Kidney (tissue), 14 donors: ENCODE results near the gene C1QC. TPM values are rescaled to one million over a fixed set of nuclear protein-coding genes. Genes with fewer than 3 reads are reported as not detected.

Experiments used
- DNase-seq, 5 donors: peaks; one replicate each; pipeline ENCODE4 v3.0.0-alpha.2; 2013 to 2020
- FAIRE-seq: peaks from 2 replicates; lab custom pipeline; 2012; peaks lifted over from hg19 to GRCh38; lab: Jason Lieb, UNC
- H3K27ac ChIP-seq, 2 donors: one replicate each; pipeline ENCODE4 v1.7.0; 2013; ENCODE audit warnings: low read depth in 2 of 2, low read length in 2 of 2, inconsistent platforms in 1 of 2
- H3K27me3 ChIP-seq: one replicate; pipeline ENCODE4 v1.7.1; 2013; ENCODE audit warnings: low read length, inconsistent platforms; ENCODE audit not compliant: control insufficient read depth, insufficient read depth
- H3K36me3 ChIP-seq, 3 donors: one replicate each; pipeline versions ENCODE4 v1.7.0 to v1.7.1; 2013; ENCODE audit warnings: low read length in 3 of 3, control low read depth in 1 of 3, inconsistent platforms in 1 of 3; ENCODE audit not compliant: insufficient read depth in 3 of 3, control insufficient read depth in 2 of 3
- H3K4me1 ChIP-seq, 3 donors: one replicate each; pipeline versions ENCODE4 v1.7.0 to v1.7.1; 2013; ENCODE audit warnings: low read length in 3 of 3, inconsistent platforms in 1 of 3, low read depth in 1 of 3; ENCODE audit not compliant: control insufficient read depth in 2 of 3, insufficient read depth in 2 of 3
- H3K4me3 ChIP-seq, 3 donors: one replicate each; pipeline versions ENCODE4 v1.7.0 to v1.8.1; 2013; ENCODE audit warnings: low read length in 3 of 3, control low read depth in 1 of 3, inconsistent platforms in 1 of 3
- H3K9ac ChIP-seq, 3 donors: one replicate each; pipeline versions ENCODE4 v1.7.0 to v1.7.1; 2013; ENCODE audit warnings: low read length in 3 of 3, control low read depth in 1 of 3, inconsistent platforms in 1 of 3
- H3K9me3 ChIP-seq, 3 donors: one replicate each; pipeline versions ENCODE4 v1.7.0 to v1.7.1; 2013; ENCODE audit warnings: low read length in 3 of 3, control low read depth in 1 of 3, inconsistent platforms in 1 of 3; ENCODE audit not compliant: control insufficient read depth in 2 of 3, insufficient read depth in 1 of 3
- intact Hi-C: fragments of 100-400 bp; cut with DNase I; formaldehyde crosslinking; loops from one replicate; pipeline ENCODE4 v1.11.1; 2022
- polyA plus RNA-seq: library from polyadenylated mRNA; stranded (reverse); fragments of 350-450 nt; fragmentation: Illumina TruSeq; extraction: RNeasy Lipid Tissue Mini Kit (QIAGEN cat#74804); gene quantifications from one replicate; pipeline ENCODE4 v1.2.3, GENCODE V29; 2014; ENCODE audit warnings: low read depth, low replicate concordance; ENCODE audit not compliant: insufficient read depth
- total RNA-seq: library from RNA; stranded (reverse); fragmentation: NEBNext Ultra II Directional; extraction: Animal tissue kit (Norgen Biotek cat#: 25700); gene quantifications from one replicate; pipeline ENCODE4 v1.2.1, GENCODE V29; 2021
- TF ChIP-seq, protein P1 (sequence below): IDR thresholded peaks from 3 replicates; pipeline ENCODE4 v1.5.1; 2012; ENCODE audit warnings: mild to moderate bottlenecking, moderate library complexity, borderline replicate concordance; ENCODE audit not compliant: insufficient read depth; ENCODE audit errors: extremely low read depth
- donor health status: control.
- donor health status: control.
- donor health status: control.
- donor health status: control.
- donor health status: control.
- donor health status: DM: yes; HTN: yes; CAD: no.
- donor health status: Normal renal cell carcinoma (clear cell type).

Gene C1QC
- total and polyA plus RNA-seq, 2 donors from 2014 or later = 57.4 to 287 TPM

DNA sequence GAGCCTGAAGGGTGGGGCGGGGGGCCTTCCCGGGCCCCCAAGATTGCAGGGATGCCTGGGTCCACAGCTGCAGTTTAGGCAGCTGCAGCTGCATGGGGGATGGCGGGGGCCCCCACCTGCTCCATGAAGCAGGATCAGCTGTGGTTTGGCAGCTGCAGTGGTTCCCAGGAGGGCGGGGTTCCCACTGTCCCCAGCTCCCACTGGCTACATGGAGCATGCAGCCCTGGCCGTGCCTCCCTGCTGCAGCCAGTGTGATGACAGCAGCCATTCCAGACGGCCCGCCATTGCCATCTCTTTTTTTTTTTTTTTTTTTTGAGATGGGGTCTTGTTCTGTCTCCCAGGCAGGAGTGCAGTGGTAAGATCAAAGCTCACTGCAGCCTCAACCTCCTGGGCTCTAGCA is 8.0 kb upstream of the C1QC start:
- intact Hi-C loops = no loop called here
- TF ChIP-seq, protein P1, sequence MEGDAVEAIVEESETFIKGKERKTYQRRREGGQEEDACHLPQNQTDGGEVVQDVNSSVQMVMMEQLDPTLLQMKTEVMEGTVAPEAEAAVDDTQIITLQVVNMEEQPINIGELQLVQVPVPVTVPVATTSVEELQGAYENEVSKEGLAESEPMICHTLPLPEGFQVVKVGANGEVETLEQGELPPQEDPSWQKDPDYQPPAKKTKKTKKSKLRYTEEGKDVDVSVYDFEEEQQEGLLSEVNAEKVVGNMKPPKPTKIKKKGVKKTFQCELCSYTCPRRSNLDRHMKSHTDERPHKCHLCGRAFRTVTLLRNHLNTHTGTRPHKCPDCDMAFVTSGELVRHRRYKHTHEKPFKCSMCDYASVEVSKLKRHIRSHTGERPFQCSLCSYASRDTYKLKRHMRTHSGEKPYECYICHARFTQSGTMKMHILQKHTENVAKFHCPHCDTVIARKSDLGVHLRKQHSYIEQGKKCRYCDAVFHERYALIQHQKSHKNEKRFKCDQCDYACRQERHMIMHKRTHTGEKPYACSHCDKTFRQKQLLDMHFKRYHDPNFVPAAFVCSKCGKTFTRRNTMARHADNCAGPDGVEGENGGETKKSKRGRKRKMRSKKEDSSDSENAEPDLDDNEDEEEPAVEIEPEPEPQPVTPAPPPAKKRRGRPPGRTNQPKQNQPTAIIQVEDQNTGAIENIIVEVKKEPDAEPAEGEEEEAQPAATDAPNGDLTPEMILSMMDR = no peak
- Histone ChIP-seq H3K4me3 (no peak overlapping the region), H3K36me3 (no peaks in the 10 kb centered on the region), H3K9ac (no peak overlapping the region), H3K4me1 (no peaks in the 10 kb centered on the region), H3K9me3 (no peaks in the 10 kb centered on the region), H3K27me3 (no peaks in the 10 kb centered on the region), H3K27ac (no peak overlapping the region)
- no peak for FAIRE-seq
- DNase-seq = no peak

DNA sequence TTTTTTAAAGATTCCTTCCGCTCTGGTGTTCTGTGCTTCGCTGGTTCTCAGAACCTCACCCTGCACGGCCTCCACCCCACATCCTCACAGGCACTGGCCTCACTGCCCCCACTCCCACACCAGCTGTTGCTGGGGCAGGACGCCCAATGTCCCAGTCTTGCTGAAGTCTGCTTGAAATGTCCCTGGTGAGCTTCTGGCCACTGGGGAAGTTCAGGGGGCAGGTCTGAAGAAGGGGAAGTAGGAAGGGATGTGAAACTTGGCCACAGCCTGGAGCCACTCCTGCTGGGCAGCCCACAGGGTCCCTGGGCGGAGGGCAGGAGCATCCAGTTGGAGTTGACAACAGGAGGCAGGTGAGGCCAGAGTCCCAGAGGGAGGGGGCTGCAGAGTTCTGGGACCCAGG is 7.1 kb upstream of the C1QC start, which contains the start of gene C1QA:
C1QA (plus strand) TSS at position 276 of the 400 bp plus-strand sequence. CDS start 989 bp downstream, outside the sequence.
- Histone ChIP-seq H3K27me3 (no peaks in the 10 kb centered on the region), H3K27ac (no peak within 1 kb of the TSS), H3K4me1 (no peaks in the 10 kb centered on the region), H3K9ac (no peak within 1 kb of the TSS), H3K4me3 (peak within 1 kb of the TSS in 1 of 3 donors; percentile 18), H3K9me3 (no peaks in the 10 kb centered on the region), H3K36me3 (no peaks in the 10 kb centered on the region)
- intact Hi-C loops = no loop called here
- DNase-seq (peak in 1 of 5 donors; percentile 91), FAIRE-seq (no peak)
- TF ChIP-seq, protein P1 = no peak

DNA sequence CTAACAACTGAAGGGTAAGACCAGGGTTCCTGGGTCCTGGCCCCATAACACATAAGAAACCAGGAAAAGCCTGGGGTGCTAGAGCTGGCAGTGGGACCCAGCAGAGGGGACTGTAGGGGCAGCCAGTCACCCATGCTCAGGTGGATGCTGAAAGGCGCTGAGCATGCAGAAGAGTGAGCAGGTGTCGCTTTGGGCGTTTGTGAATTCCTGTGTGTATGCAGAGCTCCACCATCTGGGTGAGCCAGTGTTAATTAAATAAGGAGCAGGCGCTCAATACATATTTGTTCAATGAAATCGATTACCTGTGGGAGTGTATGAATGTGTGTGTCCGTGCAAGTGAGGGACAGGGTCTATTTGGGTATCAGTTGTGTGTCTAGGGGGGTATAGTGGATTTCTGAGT is 6.5 kb upstream of the C1QC start:
- intact Hi-C loops = no loop called here
- peak overlapping the region in 1 of 3 donors; percentile 18 for H3K4me3 ChIP-seq

More for the DNA sequence above, 6.5 kb upstream of the C1QC start:
- FAIRE-seq (no peak), DNase-seq (no peak)
- Histone ChIP-seq H3K27ac (no peak overlapping the region), H3K9me3 (no peaks in the 10 kb centered on the region), H3K27me3 (no peaks in the 10 kb centered on the region), H3K9ac (no peak overlapping the region), H3K36me3 (no peaks in the 10 kb centered on the region), H3K4me1 (peaks cover 0 to 3% (median 0%) of the 10 kb centered on the region in 3 donors)
- TF ChIP-seq, protein P1 = no peak
